ENCODE measurements around the gene STRADA.

The STRADA gene

DNA sequence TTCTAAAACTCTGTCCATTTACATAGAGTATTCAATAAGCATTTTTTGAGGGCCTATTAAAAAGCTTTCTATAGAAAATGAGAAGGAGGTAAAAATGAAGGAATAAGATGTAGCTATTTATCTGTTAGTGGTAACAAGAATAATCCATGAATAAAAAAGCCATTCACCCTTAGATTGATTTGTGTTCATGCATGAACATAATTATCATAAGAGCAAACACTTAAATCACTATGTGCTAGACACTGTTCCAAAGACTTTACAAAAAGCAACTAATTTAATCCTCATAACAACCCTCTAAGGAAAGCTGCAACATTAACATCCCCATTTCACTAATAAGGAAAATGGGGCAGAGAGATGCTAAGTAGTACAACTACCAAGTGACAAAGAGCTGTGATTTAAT, 25.2 kb upstream of the STRADA start:
- no peaks in the 10 kb centered on the region for H3K4me1 ChIP-seq (ENCODE audit: insufficient read depth, insufficient read length)
- no peaks in the 10 kb centered on the region for H3K27me3 ChIP-seq (ENCODE audit: insufficient read depth, insufficient read length)
- H3K36me3 ChIP-seq (ENCODE audit: insufficient read depth, insufficient read length, low read length) = peaks cover 67% of the 10 kb centered on the region
- no peak for DNase-seq (ENCODE audit: low read depth, low spot score)
- H3K9me3 ChIP-seq (ENCODE audit: insufficient read depth, low read length) = no peaks in the 10 kb centered on the region
- H3K9ac ChIP-seq (ENCODE audit: insufficient read length, low read depth) = no peak overlapping the region
- TF ChIP-seq ZNF274 (IDR thresholded peaks at IDR 0.05; ENCODE audit: low read depth, low read length) (no peak), SUZ12 (IDR thresholded peaks at IDR 0.05; ENCODE audit: extremely low read depth, insufficient read depth, insufficient read length) (no peak)
- H3K4me3 ChIP-seq (ENCODE audit: insufficient read length, low read depth) = no peak overlapping the region

DNA sequence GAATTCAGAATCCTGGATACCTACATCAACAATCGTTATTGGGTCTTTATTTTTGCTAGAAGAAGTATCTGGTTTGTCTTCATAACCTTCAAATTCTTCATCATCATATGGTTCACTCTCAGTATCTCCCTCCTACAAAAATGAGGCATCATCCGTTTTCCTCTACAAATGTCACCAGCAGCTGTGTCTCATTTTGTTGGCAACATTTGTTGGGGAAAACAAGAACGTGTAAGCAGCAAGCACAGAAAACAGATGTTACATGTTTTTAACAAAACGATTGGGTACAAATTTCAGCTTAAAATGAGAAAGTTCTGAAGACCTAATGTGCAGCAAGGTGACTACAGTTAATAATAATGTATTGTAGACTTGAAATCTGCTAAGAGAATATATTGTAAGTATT, 23.1 kb upstream of the STRADA start:
- peaks cover 66% of the 10 kb centered on the region for H3K36me3 ChIP-seq (ENCODE audit: insufficient read depth, insufficient read length, low read length)
- H3K27me3 ChIP-seq (ENCODE audit: insufficient read depth, insufficient read length) = no peaks in the 10 kb centered on the region
- no peak overlapping the region for H3K4me3 ChIP-seq (ENCODE audit: insufficient read length, low read depth)
- H3K4me1 ChIP-seq (ENCODE audit: insufficient read depth, insufficient read length) = no peaks in the 10 kb centered on the region
- no peak overlapping the region for H3K9ac ChIP-seq (ENCODE audit: insufficient read length, low read depth)
- no peaks in the 10 kb centered on the region for H3K9me3 ChIP-seq (ENCODE audit: insufficient read depth, low read length)
- TF ChIP-seq ZNF274 (IDR thresholded peaks at IDR 0.05; ENCODE audit: low read depth, low read length) (no peak), YY1 (IDR thresholded peaks at IDR 0.05; ENCODE audit: insufficient read depth, insufficient read length) (no peak), SUZ12 (IDR thresholded peaks at IDR 0.05; ENCODE audit: extremely low read depth, insufficient read depth, insufficient read length) (no peak)
- DNase-seq (ENCODE audit: low read depth, low spot score) = no peak

DNA sequence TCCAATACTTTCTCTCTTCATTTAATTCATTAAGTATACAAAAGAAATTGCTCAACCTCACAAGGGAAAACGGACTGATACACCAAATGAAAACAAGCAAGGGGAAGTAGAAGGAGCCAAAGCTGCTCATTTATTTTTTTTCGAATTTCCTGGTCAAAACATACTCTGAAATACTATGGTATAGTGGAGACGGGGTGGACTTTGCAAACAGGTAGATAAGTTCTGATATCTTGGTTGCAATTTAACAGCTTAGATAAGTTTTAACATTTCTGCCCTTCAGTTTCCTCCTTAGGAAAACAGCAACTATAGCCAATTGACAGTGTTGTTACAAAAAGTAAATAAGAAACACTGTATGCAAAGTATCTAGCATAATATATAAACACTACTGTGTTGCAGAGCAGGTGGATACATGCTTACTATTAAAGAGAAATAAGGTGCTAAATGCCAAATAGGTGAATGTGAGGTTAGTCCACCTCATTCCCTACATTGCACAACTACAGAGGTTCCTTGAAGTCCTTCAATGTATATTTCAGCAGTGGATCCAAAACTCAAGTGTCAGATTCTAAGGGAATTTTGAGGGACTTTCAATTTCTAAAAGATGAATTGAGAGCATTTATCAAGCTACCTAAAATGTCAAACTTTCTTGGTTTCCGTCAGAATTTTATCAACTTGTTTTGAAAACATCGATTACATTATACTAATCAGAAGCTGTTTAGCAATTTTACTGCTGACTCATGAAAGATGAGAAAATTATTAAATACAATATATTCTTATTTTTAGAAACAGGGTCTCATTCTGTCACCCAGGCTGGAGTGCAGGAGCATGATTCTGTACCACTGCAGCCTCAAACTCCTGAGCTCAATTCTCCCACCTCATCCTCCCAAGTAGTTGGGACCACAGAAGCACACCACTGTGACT, 20.8 kb upstream of the STRADA start:
- H3K9me3 ChIP-seq (ENCODE audit: insufficient read depth, low read length) = no peaks in the 10 kb centered on the region
- no peak for DNase-seq (ENCODE audit: low read depth, low spot score)
- TF ChIP-seq SUZ12 (IDR thresholded peaks at IDR 0.05; ENCODE audit: extremely low read depth, insufficient read depth, insufficient read length) (no peak), ZNF274 (IDR thresholded peaks at IDR 0.05; ENCODE audit: low read depth, low read length) (no peak), YY1 (IDR thresholded peaks at IDR 0.05; ENCODE audit: insufficient read depth, insufficient read length) (no peak)
- no peaks in the 10 kb centered on the region for H3K27me3 ChIP-seq (ENCODE audit: insufficient read depth, insufficient read length)
- H3K36me3 ChIP-seq (ENCODE audit: insufficient read depth, insufficient read length, low read length) = peaks cover 65% of the 10 kb centered on the region
- no peak overlapping the region for H3K9ac ChIP-seq (ENCODE audit: insufficient read length, low read depth)
- no peaks in the 10 kb centered on the region for H3K4me1 ChIP-seq (ENCODE audit: insufficient read depth, insufficient read length)
- no peak overlapping the region for H3K4me3 ChIP-seq (ENCODE audit: insufficient read length, low read depth)

DNA sequence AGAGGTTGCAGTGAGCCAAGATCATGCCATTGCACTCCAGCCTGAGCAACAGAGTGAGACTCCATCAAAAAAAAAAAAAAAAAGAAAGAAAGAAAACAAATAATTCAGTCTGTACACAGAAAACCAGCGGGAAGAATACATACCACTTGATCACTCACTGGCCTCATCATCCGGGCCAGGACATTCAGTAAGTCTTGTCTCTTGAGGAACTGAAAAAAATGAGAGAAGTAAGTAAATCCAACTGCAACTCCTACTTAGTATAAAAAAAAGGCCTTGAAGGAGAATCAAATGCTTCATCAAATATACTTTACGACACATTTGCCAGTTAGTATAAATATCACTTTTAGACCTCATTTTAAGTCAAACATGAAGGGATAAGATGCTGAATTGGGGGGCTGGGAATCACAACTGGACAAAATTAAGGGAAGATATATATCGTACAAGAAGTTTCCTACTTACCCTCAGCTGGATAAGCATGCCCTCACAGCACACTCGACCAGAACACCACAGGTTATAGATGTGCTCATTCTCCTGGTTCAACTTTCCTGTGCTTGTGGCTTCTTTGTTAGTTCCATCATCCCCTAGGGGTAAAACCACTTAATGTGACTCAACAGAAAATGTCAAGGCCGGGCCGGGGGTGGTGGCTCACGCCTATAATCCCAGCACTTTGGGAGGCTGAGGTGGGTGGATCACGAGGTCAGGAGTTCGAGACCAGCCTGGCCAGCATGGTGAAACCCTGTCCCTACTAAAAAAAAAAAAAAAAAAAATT, 19.4 kb upstream of the STRADA start:
- TF ChIP-seq SUZ12 (IDR thresholded peaks at IDR 0.05; ENCODE audit: extremely low read depth, insufficient read depth, insufficient read length) = no peak
- TF ChIP-seq ZNF274 (IDR thresholded peaks at IDR 0.05; ENCODE audit: low read depth, low read length) = no peak
- no peak for TF ChIP-seq YY1 (IDR thresholded peaks at IDR 0.05; ENCODE audit: insufficient read depth, insufficient read length)
- H3K9ac ChIP-seq (ENCODE audit: insufficient read length, low read depth) = no peak overlapping the region
- DNase-seq (ENCODE audit: low read depth, low spot score) = no peak
- no peaks in the 10 kb centered on the region for H3K4me1 ChIP-seq (ENCODE audit: insufficient read depth, insufficient read length)
- no peaks in the 10 kb centered on the region for H3K27me3 ChIP-seq (ENCODE audit: insufficient read depth, insufficient read length)
- H3K36me3 ChIP-seq (ENCODE audit: insufficient read depth, insufficient read length, low read length) = peaks cover 72% of the 10 kb centered on the region
- no peak overlapping the region for H3K4me3 ChIP-seq (ENCODE audit: insufficient read length, low read depth)
- H3K9me3 ChIP-seq (ENCODE audit: insufficient read depth, low read length) = no peaks in the 10 kb centered on the region

DNA sequence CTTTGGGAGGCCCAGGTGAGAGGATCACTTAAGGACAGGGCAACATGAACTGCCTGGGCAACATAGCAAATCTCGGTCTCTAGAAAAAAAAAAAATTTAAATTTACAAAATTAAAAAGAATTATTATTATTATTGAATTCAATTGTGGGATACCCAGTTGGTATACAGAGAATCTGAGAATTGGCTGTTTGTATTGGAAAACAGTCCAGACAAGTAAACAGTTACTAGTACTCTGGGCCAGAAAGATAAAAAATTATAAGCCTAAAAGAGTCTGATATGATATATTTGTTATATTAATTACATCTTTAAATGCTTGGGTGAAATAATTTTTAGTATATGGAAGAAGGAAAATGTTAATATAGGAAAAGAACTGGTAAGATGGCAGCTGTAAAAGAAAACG, 16.8 kb upstream of the STRADA start:
- peaks cover 74% of the 10 kb centered on the region for H3K36me3 ChIP-seq (ENCODE audit: insufficient read depth, insufficient read length, low read length)
- H3K4me1 ChIP-seq (ENCODE audit: insufficient read depth, insufficient read length) = no peaks in the 10 kb centered on the region
- H3K9me3 ChIP-seq (ENCODE audit: insufficient read depth, low read length) = no peaks in the 10 kb centered on the region
- no peak for DNase-seq (ENCODE audit: low read depth, low spot score)
- H3K9ac ChIP-seq (ENCODE audit: insufficient read length, low read depth) = no peak overlapping the region
- TF ChIP-seq YY1 (IDR thresholded peaks at IDR 0.05; ENCODE audit: insufficient read depth, insufficient read length) (no peak), SUZ12 (IDR thresholded peaks at IDR 0.05; ENCODE audit: extremely low read depth, insufficient read depth, insufficient read length) (no peak), ZNF274 (IDR thresholded peaks at IDR 0.05; ENCODE audit: low read depth, low read length) (no peak)
- H3K27me3 ChIP-seq (ENCODE audit: insufficient read depth, insufficient read length) = no peaks in the 10 kb centered on the region
- no peak overlapping the region for H3K4me3 ChIP-seq (ENCODE audit: insufficient read length, low read depth)

DNA sequence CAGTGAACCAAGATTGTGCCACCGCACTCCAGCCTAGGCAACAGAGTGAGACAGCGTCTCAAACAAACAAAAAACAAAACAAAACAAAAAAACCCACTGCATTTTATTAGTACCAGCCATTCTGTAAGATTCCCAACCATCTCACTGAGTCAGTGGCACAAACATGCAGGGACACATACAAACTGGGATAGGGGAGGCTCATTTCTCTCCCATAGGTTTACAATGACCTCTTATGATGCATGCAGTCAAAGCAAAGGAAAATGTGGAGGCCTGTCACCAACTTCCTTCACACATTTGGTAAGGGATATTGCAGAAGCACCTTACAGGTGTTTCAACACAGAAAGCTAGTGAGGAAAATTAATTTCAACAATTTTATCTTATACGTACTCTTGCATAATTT, 12.4 kb upstream of the STRADA start:
- Histone ChIP-seq H3K9ac (ENCODE audit: insufficient read length, low read depth) (no peak overlapping the region), H3K4me3 (ENCODE audit: insufficient read length, low read depth) (no peak overlapping the region), H3K9me3 (ENCODE audit: insufficient read depth, low read length) (no peaks in the 10 kb centered on the region), H3K4me1 (ENCODE audit: insufficient read depth, insufficient read length) (no peaks in the 10 kb centered on the region), H3K27me3 (ENCODE audit: insufficient read depth, insufficient read length) (no peaks in the 10 kb centered on the region), H3K36me3 (ENCODE audit: insufficient read depth, insufficient read length, low read length) (peaks cover 80% of the 10 kb centered on the region)
- DNase-seq (ENCODE audit: low read depth, low spot score) = no peak
- TF ChIP-seq ZNF274 (IDR thresholded peaks at IDR 0.05; ENCODE audit: low read depth, low read length) (no peak), YY1 (IDR thresholded peaks at IDR 0.05; ENCODE audit: insufficient read depth, insufficient read length) (no peak), SUZ12 (IDR thresholded peaks at IDR 0.05; ENCODE audit: extremely low read depth, insufficient read depth, insufficient read length) (no peak)

DNA sequence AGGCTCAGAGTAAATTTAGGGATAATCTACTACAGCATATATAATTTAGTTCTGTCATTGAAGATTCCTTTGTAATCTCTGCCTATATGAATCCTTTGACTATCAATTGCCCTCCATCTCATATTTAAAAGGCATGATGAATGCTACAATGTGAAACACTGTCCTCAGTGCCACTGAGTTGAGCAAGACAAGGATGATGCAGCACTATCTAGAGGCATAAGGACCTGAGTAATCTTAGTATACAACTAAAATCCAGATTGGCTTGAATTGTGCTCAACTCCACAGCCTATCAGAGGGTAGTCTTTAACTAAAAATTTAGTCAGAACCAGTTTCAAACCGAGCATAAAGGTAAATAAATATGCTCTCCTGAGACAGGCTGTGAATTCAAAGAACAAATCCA, 11.6 kb upstream of the STRADA start:
- DNase-seq (ENCODE audit: low read depth, low spot score) = no peak
- Histone ChIP-seq H3K9ac (ENCODE audit: insufficient read length, low read depth) (no peak overlapping the region), H3K9me3 (ENCODE audit: insufficient read depth, low read length) (no peaks in the 10 kb centered on the region), H3K36me3 (ENCODE audit: insufficient read depth, insufficient read length, low read length) (peaks cover 84% of the 10 kb centered on the region), H3K4me1 (ENCODE audit: insufficient read depth, insufficient read length) (no peaks in the 10 kb centered on the region), H3K27me3 (ENCODE audit: insufficient read depth, insufficient read length) (no peaks in the 10 kb centered on the region), H3K4me3 (ENCODE audit: insufficient read length, low read depth) (no peak overlapping the region)
- TF ChIP-seq ZNF274 (IDR thresholded peaks at IDR 0.05; ENCODE audit: low read depth, low read length) = no peak
- TF ChIP-seq YY1 (IDR thresholded peaks at IDR 0.05; ENCODE audit: insufficient read depth, insufficient read length) = no peak
- no peak for TF ChIP-seq SUZ12 (IDR thresholded peaks at IDR 0.05; ENCODE audit: extremely low read depth, insufficient read depth, insufficient read length)
